Measurements from ENCODE around the gene GDPD1.
"Not testable (repeated sequence)": the region's sequence is repeated elsewhere in the genome, so short reads cannot be mapped to it uniquely, and the experiment has no call there.

Gene GDPD1

DNA sequence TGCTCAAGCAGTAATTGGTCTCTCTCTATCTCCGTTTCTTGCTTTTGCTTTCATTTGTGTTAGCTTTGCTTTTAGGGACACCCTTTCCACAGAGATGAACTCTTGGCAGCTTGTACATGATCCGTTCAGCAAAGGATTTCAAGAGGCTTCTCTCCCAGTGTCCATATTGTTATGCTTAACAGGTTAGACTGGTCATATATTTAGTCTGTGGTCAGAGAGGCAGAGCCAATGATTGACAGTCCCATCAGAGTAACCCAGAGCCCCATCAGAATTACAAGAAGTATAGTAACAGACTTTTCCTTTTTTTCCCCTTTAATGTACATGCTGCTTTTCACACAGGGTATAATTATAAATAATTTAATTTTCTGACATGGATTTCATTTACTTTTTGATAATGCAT lies 34.4 kb downstream of the GDPD1 start:
- no peak for DNase-seq

GRCh38 chr17:59257101-59257500 lies 36.8 kb downstream of the GDPD1 start:
- DNase-seq: no peak

- DNase-seq: no peak
Observed at GRCh38 chr17:59260722-59261121, 40.4 kb downstream of the GDPD1 start.

GRCh38 chr17:59266745-59267144 lies 46.4 kb downstream of the GDPD1 start:
- DNase-seq: no peak

DNA sequence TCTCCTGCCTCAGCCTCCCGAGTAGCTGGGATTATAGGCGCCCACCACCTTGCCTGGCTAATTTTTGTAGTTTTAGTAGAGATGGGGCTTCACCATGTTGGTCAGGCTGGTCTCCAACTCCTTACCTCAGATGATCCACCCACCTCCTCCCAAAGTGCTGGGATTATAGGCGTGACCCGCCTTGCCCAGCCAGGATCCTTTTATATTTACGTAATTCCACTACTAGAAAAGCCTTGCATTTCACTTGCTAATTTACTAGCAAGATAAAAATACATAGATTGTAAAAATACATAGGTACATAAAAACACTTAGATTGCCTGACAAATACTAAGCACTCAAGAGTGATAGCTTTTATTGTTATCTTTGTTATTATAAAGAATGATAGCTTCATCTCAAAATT lies 47.5 kb downstream of the GDPD1 start:
- DNase-seq: no peak

GRCh38 chr17:59275618-59276017 lies 55.3 kb downstream of the GDPD1 start:
- no peak for DNase-seq

DNA sequence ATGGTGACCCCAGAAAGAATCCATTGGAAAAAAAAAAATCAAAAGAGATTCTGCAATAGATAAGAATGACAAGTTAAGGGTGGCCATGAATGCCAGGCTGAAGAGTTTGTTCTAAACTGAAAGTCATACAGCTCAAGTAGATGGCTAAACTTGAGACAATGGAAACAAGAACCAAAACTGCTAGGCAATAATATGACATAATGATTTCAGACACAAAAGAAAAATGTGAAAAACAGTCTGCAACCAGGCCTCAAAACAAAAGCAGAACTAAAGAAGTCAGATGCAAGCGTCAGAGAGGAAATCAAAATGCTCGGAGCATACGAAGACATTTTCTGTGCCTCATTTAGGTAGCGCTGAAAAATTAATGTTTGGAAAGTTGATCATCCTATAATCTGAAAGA lies 56.7 kb downstream of the GDPD1 start:
- DNase-seq: no peak

DNA sequence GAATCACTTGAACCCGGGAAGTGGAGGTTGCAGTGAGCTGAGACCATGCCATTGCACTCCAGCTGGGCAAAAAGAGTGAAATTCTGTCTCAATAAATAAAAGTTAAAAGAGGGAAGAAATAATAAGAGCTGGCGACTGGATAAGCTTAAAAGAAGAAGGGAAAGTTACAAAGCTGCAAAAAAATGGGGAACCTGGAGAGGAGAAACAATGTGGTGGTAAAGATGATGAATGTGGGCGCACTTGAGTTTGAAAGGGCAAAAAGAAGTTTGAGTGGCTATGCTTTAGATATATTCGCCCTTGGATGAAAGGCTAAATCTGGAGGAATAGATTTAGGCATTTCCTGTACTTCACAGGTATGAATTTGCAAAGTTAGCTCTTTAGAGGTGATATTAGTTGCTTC lies 58.1 kb downstream of the GDPD1 start:
- no peak for DNase-seq

- DNase-seq: no peak
Observed at GRCh38 chr17:59284317-59284716, 64.0 kb downstream of the GDPD1 start.

GRCh38 chr17:59287452-59287851 lies 67.1 kb downstream of the GDPD1 start:
- no peak for DNase-seq

DNA sequence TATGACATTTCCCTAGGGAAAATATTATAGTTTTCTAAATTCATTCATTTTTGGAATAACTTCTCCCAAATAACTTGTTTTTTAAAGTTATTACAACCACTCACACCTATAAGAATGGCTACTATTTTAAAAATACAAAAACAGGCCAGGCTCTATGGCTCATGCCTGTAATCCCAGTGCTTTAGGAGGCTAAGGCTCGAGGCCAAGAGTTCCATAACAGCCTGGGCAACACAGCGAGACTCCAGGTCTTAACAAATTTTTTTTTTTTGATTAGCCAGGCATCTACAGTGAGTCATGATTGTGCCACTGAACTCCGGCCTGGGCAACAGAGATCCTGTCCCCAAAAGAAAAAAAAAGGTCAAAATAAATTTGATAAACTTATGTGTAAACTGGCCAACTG lies 67.6 kb downstream of the GDPD1 start:
- no peak for DNase-seq

- no peak for DNase-seq
Observed at GRCh38 chr17:59289981-59290301, 69.6 kb downstream of the GDPD1 start.

DNA sequence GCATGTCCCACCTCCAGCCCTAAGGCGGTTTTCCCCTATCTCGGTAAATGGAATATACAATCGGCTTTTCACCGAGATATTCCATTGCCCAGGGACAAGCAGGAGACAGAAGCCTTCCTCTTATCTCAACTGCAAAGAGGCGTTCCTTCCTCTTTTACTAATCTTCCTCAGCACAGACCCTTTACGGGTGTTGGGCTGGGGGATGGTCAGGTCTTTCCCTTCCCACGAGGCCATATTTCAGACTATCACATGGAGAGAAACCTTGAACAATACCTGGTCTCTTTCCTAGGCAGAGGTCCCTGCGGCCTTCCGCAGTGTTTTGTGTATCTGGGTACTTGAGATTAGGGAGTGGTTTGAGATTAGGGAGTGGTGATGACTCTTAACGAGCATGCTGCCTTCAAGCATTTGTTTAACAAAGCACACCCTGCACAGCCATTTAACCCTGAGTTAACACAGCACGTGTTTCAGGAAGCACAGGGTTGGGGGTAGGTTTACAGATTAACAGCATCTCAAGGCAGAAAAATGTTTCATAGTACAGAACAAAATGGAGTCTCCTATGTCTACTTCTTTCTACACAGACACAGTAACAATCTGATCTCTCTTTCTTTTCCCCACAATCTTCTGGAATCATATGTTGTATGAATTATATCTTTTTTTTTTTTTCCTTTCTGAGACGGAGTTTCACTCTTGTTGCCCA lies 70.1 kb downstream of the GDPD1 start:
- not testable (repeated sequence) for DNase-seq

DNA sequence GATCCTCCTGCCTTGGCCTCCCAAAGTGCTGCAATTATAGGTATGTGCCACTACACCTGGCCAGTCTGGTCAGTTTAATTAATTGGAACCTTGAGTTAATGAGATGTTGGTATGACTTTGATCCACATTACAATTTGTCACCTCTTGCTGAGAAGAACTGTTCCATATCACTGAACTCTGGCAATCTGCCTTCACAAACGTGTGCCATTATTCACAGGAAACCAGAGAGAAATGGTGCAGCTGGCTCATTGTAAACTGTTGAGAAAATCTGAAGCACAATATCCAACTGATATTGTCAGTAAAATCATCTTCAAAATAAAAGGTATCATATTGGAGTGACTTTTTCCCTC lies 71.8 kb downstream of the GDPD1 start:
- DNase-seq: no peak

- DNase-seq: no peak
Observed at GRCh38 chr17:59296190-59296589, 75.9 kb downstream of the GDPD1 start.

GRCh38 chr17:59298521-59298920 lies 78.2 kb downstream of the GDPD1 start:
- DNase-seq: no peak

GRCh38 chr17:59299400-59300092 lies 79.2 kb downstream of the GDPD1 start:
- DNase-seq: no peak

GRCh38 chr17:59300941-59301340 lies 80.6 kb downstream of the GDPD1 start:
- DNase-seq: no peak

DNA sequence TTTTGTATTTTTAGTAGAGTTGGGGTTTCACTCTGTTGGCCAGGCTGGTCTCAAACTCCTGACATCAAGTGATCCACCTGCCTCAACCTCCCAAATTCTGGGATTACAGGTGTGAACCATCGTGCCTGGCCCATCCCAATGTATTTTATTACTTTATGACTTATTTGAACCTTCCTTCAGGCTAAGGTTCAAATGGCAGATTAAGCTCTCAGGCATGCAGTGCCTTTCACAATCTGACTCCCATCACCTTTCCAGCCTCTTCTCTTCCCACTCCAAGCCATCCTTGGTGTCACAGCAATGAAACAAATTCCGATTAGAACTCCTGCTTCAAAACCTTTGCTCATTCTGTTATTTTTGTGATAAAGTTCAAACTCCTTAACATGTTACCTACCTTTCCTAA lies 84.5 kb downstream of the GDPD1 start:
- DNase-seq: no peak

GRCh38 chr17:59310263-59310920 lies 90.1 kb downstream of the GDPD1 start:
- DNase-seq: no peak

GRCh38 chr17:59311051-59311468 lies 90.7 kb downstream of the GDPD1 start:
- peak in 1 of 2 experiments; percentile 21 for DNase-seq

GRCh38 chr17:59311521-59311920 lies 91.2 kb downstream of the GDPD1 start:
- DNase-seq: not testable (repeated sequence)

GRCh38 chr17:59315866-59316265 lies 95.6 kb downstream of the GDPD1 start:
- DNase-seq: no peak

All from activated CD4-positive, alpha-beta T cell treated with anti-CD3 and anti-CD28 coated beads, Interleukin-2, amount 50 U/mL, for 4 hours (primary cell).